Endothelial cell (in vitro differentiated cells): Measurements from ENCODE around the gene LCP2. TPM values are rescaled to one million over a fixed set of nuclear protein-coding genes. Genes with fewer than 3 reads are reported as not detected.
"Not testable (repeated sequence)": the region's sequence is repeated elsewhere in the genome, so short reads cannot be mapped to it uniquely, and the experiment has no call there.

ENCODE experiments used
- DNase-seq: peaks from one replicate; pipeline ENCODE4 v3.0.0; 2021; ENCODE audit warnings: low spot score
- H3K27ac Mint-ChIP-seq: one replicate; pipeline ENCODE4 v1.8.0; 2021; ENCODE audit warnings: mixed read lengths, inconsistent platforms; ENCODE audit not compliant: unreplicated experiment
- H3K27me3 Mint-ChIP-seq: one replicate; pipeline ENCODE4 v1.8.0; 2021; ENCODE audit warnings: mild to moderate bottlenecking, moderate library complexity, mixed read lengths, inconsistent platforms; ENCODE audit not compliant: unreplicated experiment
- H3K36me3 Mint-ChIP-seq: one replicate; pipeline ENCODE4 v1.8.0; 2021; ENCODE audit warnings: mild to moderate bottlenecking, low read depth, mixed read lengths, inconsistent platforms; ENCODE audit not compliant: unreplicated experiment
- H3K4me1 Mint-ChIP-seq: one replicate; pipeline ENCODE4 v1.8.0; 2021; ENCODE audit warnings: mild to moderate bottlenecking, mixed read lengths, inconsistent platforms; ENCODE audit not compliant: unreplicated experiment
- H3K4me3 Mint-ChIP-seq: one replicate; pipeline ENCODE4 v1.8.0; 2021; ENCODE audit warnings: mild to moderate bottlenecking, mixed read lengths, inconsistent platforms; ENCODE audit not compliant: unreplicated experiment
- H3K9me3 Mint-ChIP-seq: one replicate; pipeline ENCODE4 v1.8.0; 2021; ENCODE audit warnings: mixed read lengths, inconsistent platforms; ENCODE audit not compliant: unreplicated experiment
- CTCF ChIP-seq: fragments of 200-600 bp; sonication (generic); IDR thresholded peaks from one replicate; pipeline ENCODE4 v1.5.0; 2021; ENCODE audit warnings: antibody characterized with exemption; ENCODE audit not compliant: unreplicated experiment
- total RNA-seq: library from RNA; stranded (reverse); fragmentation: NEBNext Ultra II Directional; extraction: Animal tissue kit (Norgen Biotek cat#: 25700); gene quantifications from one replicate; pipeline ENCODE4 v1.2.1, GENCODE V29; 2021; ENCODE audit not compliant: unreplicated experiment

Gene LCP2
- total RNA-seq, 1 donor from 2014 or later, result 13.8 TPM

GRCh38 chr5:170248172-170248930 lies 49.2 kb downstream of the LCP2 start:
- H3K27ac Mint-ChIP-seq, result no peak overlapping the region
- H3K4me3 Mint-ChIP-seq, result peak overlapping the region; percentile 21
- TF ChIP-seq CTCF, result no peak
- peaks cover 11% of the 10 kb centered on the region for H3K36me3 Mint-ChIP-seq
- peaks cover 2% of the 10 kb centered on the region for H3K27me3 Mint-ChIP-seq
- no peaks in the 10 kb centered on the region for H3K9me3 Mint-ChIP-seq
- peaks cover 11% of the 10 kb centered on the region for H3K4me1 Mint-ChIP-seq
- no peak for DNase-seq

- H3K4me3 Mint-ChIP-seq, result no peak overlapping the region
Observed at GRCh38 chr5:170247363-170247762, 50.2 kb downstream of the LCP2 start.

GRCh38 chr5:170246126-170246870 lies 51.3 kb downstream of the LCP2 start:
- no peak for DNase-seq
- Mint-ChIP-seq H3K9me3 (no peaks in the 10 kb centered on the region), H3K27ac (no peak overlapping the region), H3K4me3 (peak overlapping the region; percentile 43), H3K27me3 (peaks cover 2% of the 10 kb centered on the region), H3K36me3 (peaks cover 11% of the 10 kb centered on the region), H3K4me1 (peaks cover 8% of the 10 kb centered on the region)
- TF ChIP-seq CTCF, result no peak

More at GRCh38 chr5:170247363-170247762, 50.2 kb downstream of the LCP2 start:
- no peak for TF ChIP-seq CTCF
- no peak overlapping the region for H3K27ac Mint-ChIP-seq
- peaks cover 11% of the 10 kb centered on the region for H3K36me3 Mint-ChIP-seq
- H3K9me3 Mint-ChIP-seq, result no peaks in the 10 kb centered on the region
- no peak for DNase-seq
- peaks cover 8% of the 10 kb centered on the region for H3K4me1 Mint-ChIP-seq
- peaks cover 2% of the 10 kb centered on the region for H3K27me3 Mint-ChIP-seq

GRCh38 chr5:170245436-170245835 lies 52.1 kb downstream of the LCP2 start:
- not testable (repeated sequence) for H3K27me3 Mint-ChIP-seq, H3K4me1 Mint-ChIP-seq, H3K27ac Mint-ChIP-seq, H3K9me3 Mint-ChIP-seq, H3K4me3 Mint-ChIP-seq, DNase-seq
- peaks cover 11% of the 10 kb centered on the region for H3K36me3 Mint-ChIP-seq

- no peak for DNase-seq
- Mint-ChIP-seq H3K9me3 (no peaks in the 10 kb centered on the region), H3K4me1 (peaks cover 10% of the 10 kb centered on the region), H3K27ac (no peak overlapping the region), H3K27me3 (no peaks in the 10 kb centered on the region), H3K36me3 (no peaks in the 10 kb centered on the region), H3K4me3 (no peak overlapping the region)
- no peak for TF ChIP-seq CTCF
Observed at GRCh38 chr5:170238456-170239196, 59.0 kb downstream of the LCP2 start.
